Bronchial epithelial cell (primary cell): ENCODE results near the gene RRP36. TPM values are rescaled to one million over a fixed set of nuclear protein-coding genes. Genes with fewer than 3 reads are reported as not detected.

Source experiments
- DNase-seq: peaks from one replicate; pipeline ENCODE4 v3.0.0-alpha.2; 2010; ENCODE audit warnings: low read depth
- FAIRE-seq: peaks from 2 replicates; lab custom pipeline; 2011; peaks lifted over from hg19 to GRCh38; lab: Jason Lieb, UNC
- H3K27me3 ChIP-seq: 2 replicates; pipeline ENCODE4 v1.5.1; 2011; ENCODE audit warnings: low read length; ENCODE audit not compliant: control insufficient read depth, insufficient read depth
- H3K36me3 ChIP-seq: 2 replicates; pipeline ENCODE4 v1.5.1; 2011; ENCODE audit warnings: low read length; ENCODE audit not compliant: control insufficient read depth, insufficient read depth
- H3K4me3 ChIP-seq: 2 replicates; pipeline ENCODE4 v1.5.1; 2011; ENCODE audit warnings: mild to moderate bottlenecking, low read depth, low read length, control low read depth
- CTCF ChIP-seq: IDR thresholded peaks from 2 replicates; pipeline ENCODE4 v1.5.1; 2011; ENCODE audit warnings: mild to moderate bottlenecking, moderate library complexity, low read length, control low read depth, inconsistent platforms; ENCODE audit not compliant: insufficient read depth, severe bottlenecking
- total RNA-seq: library from RNA; depleted of rRNA; stranded (reverse); fragments of >200 nt; gene quantifications from 2 replicates; pipeline ENCODE4 v1.2.1, GENCODE V29; 2014

Gene RRP36
- total RNA-seq, 1 donor from 2014 or later: 97.1 TPM

GRCh38 chr6:43012364-43012763 is 9.1 kb upstream of the RRP36 start:
- no peak for TF ChIP-seq CTCF

GRCh38 chr6:43013097-43013842 is 8.2 kb upstream of the RRP36 start:
- DNase-seq (peak; percentile 16), FAIRE-seq (no peak)
- TF ChIP-seq CTCF: no peak
- Histone ChIP-seq H3K27me3 (no peaks in the 10 kb centered on the region), H3K36me3 (peaks cover 28% of the 10 kb centered on the region), H3K4me3 (peak overlapping the region; percentile 70)

More at GRCh38 chr6:43012364-43012763, 9.1 kb upstream of the RRP36 start:
- Histone ChIP-seq H3K27me3 (no peaks in the 10 kb centered on the region), H3K4me3 (no peak overlapping the region), H3K36me3 (peaks cover 28% of the 10 kb centered on the region)
- DNase-seq: no peak
- no peak for FAIRE-seq

DNA sequence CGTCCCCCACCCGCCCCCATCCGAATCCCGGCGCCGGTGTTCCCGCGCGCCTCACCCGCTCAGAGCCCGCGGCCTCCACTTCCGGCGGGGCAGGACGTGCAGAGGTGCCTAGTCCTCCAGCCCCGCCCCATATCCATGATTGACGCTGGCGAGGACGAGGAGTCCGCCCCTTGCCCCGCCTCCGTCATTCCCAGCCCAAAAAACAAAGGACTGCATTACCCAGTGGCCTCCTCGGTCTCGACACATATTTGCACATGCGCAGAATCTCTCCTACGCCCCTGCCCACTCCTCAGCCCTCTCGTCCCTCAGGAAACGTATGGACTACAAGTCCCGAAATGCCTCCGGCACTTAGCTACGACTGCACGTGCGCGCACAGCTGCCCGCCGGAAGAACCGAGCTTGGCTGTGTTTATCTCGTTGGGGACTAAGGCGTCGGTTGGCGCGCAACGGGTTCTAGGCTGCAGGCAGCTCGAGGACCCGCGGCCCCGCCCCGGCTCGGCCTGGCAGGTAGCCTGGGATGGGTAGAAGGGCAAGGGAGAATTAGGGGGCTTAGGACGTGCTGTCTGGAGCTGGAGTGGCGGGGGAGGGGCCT is 7.5 kb upstream of the RRP36 start, which contains the start of the genes KLHDC3 and MEA1:
TSS of gene KLHDC3 (plus strand) at position 407 of the 591 bp plus-strand sequence. CDS start 2,944 bp downstream, outside the sequence.
TSS of gene MEA1 (minus strand) at position 104 of the 591 bp plus-strand sequence. CDS start 133 bp downstream, outside the sequence.
- peaks cover 29% of the 10 kb centered on the region for H3K36me3 ChIP-seq
- H3K27me3 ChIP-seq: no peaks in the 10 kb centered on the region
- DNase-seq (peak; percentile 100), FAIRE-seq (peak; percentile 79)
- H3K4me3 ChIP-seq: peak within 1 kb of the TSS; percentile 70
- no peak for TF ChIP-seq CTCF

DNA sequence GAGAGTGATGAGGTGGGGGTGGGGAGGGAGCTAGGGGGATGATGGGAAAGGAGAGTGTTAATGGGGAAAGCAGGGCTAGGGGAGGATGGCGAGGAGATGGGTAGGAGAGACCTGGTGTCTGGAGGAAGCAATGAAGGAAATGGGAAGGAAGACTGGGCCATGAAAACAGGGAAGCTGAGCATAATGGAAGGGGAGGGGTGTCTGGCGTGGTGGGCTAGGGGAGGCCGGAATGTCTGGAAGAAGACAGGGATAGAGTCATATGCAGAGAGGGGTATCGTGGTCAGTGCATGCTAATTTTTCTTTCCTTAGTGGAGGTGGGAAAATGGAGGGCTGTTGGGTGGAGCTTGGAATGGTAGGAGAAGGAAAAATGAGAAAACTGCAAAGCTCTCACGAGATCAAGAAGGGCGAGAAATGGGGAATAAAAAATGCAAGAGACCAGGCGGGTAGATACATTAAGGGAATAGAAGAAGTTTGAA is 7.0 kb upstream of the RRP36 start:
- DNase-seq (no peak), FAIRE-seq (no peak)
- no peak for TF ChIP-seq CTCF
- Histone ChIP-seq H3K27me3 (no peaks in the 10 kb centered on the region), H3K36me3 (peaks cover 30% of the 10 kb centered on the region), H3K4me3 (peak overlapping the region; percentile 70)

- Histone ChIP-seq H3K36me3 (peaks cover 24% of the 10 kb centered on the region), H3K4me3 (no peak overlapping the region), H3K27me3 (no peaks in the 10 kb centered on the region)
- FAIRE-seq (no peak), DNase-seq (no peak)
- TF ChIP-seq CTCF: no peak
Measured at GRCh38 chr6:43016176-43016942, 5.1 kb upstream of the RRP36 start.
